ENCODE results near the gene AHNAK. TPM values are rescaled to one million over a fixed set of nuclear protein-coding genes. Genes with fewer than 3 reads are reported as not detected.
"Not testable (repeated sequence)": the region's sequence is repeated elsewhere in the genome, so short reads cannot be mapped to it uniquely, and the experiment has no call there.

AHNAK gene
- total and polyA plus RNA-seq, 2 of the 8 experiments (the other 6 are each of a cell fraction or from before 2014, with no cell fraction given): 2.0 to 5.8 TPM

- Histone ChIP-seq H3K79me2 (ENCODE audit: control insufficient read depth in 1 of 2, insufficient read depth in 2 of 2, low read length in 2 of 2) (peaks cover 0 to 61% of the 10 kb centered on the region in 2 experiments), H3K4me2 (ENCODE audit: insufficient read depth in 1 of 2, low read depth in 2 of 2, low read length in 2 of 2) (peak overlapping the region in 1 of 2 experiments; percentile 85; a peak in 1 of 4 replicates), H3K23me2 (ENCODE audit: low read depth, low read length) (peaks cover 13% of the 10 kb centered on the region), H3K36me3 (ENCODE audit: control insufficient read depth in 2 of 4, insufficient read depth in 4 of 4, low read length in 3 of 4) (peaks cover 39 to 70% (median 55%) of the 10 kb centered on the region in 4 experiments), H4K20me1 (replicated peaks in 1 of 2; ENCODE audit: control insufficient read depth in 1 of 2, insufficient read depth in 2 of 2, low read length in 2 of 2) (peaks cover 9 to 28% of the 10 kb centered on the region in 2 experiments), H3K4me1 (replicated peaks in 1 of 4; ENCODE audit: control insufficient read depth in 3 of 4, insufficient read depth in 4 of 4, low read length in 3 of 4) (peaks cover 0 to 11% (median 7%) of the 10 kb centered on the region in 4 experiments; a peak in 4 of 7 replicates)
- not testable (repeated sequence) for H3K79me1 ChIP-seq (ENCODE audit: low read depth, low read length); H4K8ac ChIP-seq (ENCODE audit: extremely low read depth, insufficient read depth, low read length); H3K14ac ChIP-seq (ENCODE audit: insufficient read length); H2AK5ac ChIP-seq (ENCODE audit: low read depth, low read length); H2BK20ac ChIP-seq (ENCODE audit: low read length); H4K91ac ChIP-seq (replicated peaks; ENCODE audit: insufficient read length, low read length); H3K23ac ChIP-seq (ENCODE audit: insufficient read length); H3K9ac ChIP-seq (replicated peaks in 1 of 4; ENCODE audit: extremely low read depth in 1 of 4, low read depth in 3 of 4, low read length in 3 of 4); H3K56ac ChIP-seq (replicated peaks; ENCODE audit: insufficient read length, low read depth, low read length); H2BK5ac ChIP-seq (ENCODE audit: low read depth, low read length); H2BK15ac ChIP-seq (ENCODE audit: low read length); H3K9me3 ChIP-seq (ENCODE audit: insufficient read depth in 2 of 2, low read depth in 1 of 2, low read length in 1 of 2); DNase-seq (ENCODE audit: low read depth in 1 of 2, low spot score in 2 of 2); H2BK12ac ChIP-seq (ENCODE audit: low read depth, low read length); H3K27me3 ChIP-seq (replicated peaks in 1 of 4; ENCODE audit: control insufficient read depth in 3 of 4, extremely low read depth in 1 of 4, insufficient read depth in 3 of 4, low read length in 3 of 4); FAIRE-seq; H3K18ac ChIP-seq (ENCODE audit: extremely low read depth, low read length); H3K4me3 ChIP-seq (ENCODE audit: extremely low read depth in 1 of 4, insufficient read depth in 2 of 4, low read depth in 3 of 4, low read length in 4 of 4); H3K4ac ChIP-seq (replicated peaks; ENCODE audit: insufficient read length, low read depth, low read length); H4K5ac ChIP-seq (ENCODE audit: insufficient read length, low read depth, low read length); H2AFZ ChIP-seq (ENCODE audit: low read length); H3K27ac ChIP-seq (ENCODE audit: low read depth, low read length); H2BK120ac ChIP-seq (replicated peaks; ENCODE audit: low read depth, low read length)
- 98% methylated on average over 5 of the region's 5 CpGs; no CpG with 5 or more reads in 1 of the 2 experiments for WGBS, 2 experiments (ENCODE audit: extremely low coverage in 1 of 2, insufficient coverage in 1 of 2, insufficient read length in 1 of 2, insufficient replicate concordance in 2 of 2, low coverage in 1 of 2, low lambda C conversion rate in 2 of 2, missing lambda C conversion rate in 1 of 2)
- CTCF ChIA-PET (ENCODE audit: partially characterized antibody): interaction anchor here (0.5 to 4.5 kb wide), 5 partner anchors 11 to 601 kb away, joined by 3 to 22 read pairs (median 4); no protein-coding TSS in a partner anchor
- POLR2A ChIA-PET (ENCODE audit: partially characterized antibody): interaction anchor here (0.8 to 20.7 kb wide), 6 partner anchors 13 to 146 kb away, joined by 3 to 336 read pairs (median 6); partner anchors contain the start of gene TUT1
These were observed 24.3 kb upstream of the AHNAK start for GRCh38 chr11:62570903-62571302.
